Stomach smooth muscle (tissue), 2 donors: ENCODE data around the gene PPP2R2D.

ENCODE experiments used
- H3K27ac ChIP-seq: one replicate; pipeline ENCODE4 v1.7.0; 2013; ENCODE audit warnings: mild to moderate bottlenecking, low read length, inconsistent platforms
- H3K27me3 ChIP-seq, 2 donors: one replicate each; pipeline ENCODE4 v1.7.0; 2013; ENCODE audit warnings: low read length in 2 of 2; ENCODE audit not compliant: insufficient read depth in 2 of 2, control insufficient read depth in 1 of 2
- H3K36me3 ChIP-seq, 2 donors: one replicate each; pipeline ENCODE4 v1.7.0; 2013; ENCODE audit warnings: low read length in 2 of 2; ENCODE audit not compliant: control insufficient read depth in 2 of 2, insufficient read depth in 2 of 2
- H3K4me1 ChIP-seq: one replicate; pipeline ENCODE4 v1.7.0; 2013; ENCODE audit warnings: low read length; ENCODE audit not compliant: control insufficient read depth, insufficient read depth
- H3K4me3 ChIP-seq, 2 donors: one replicate each; pipeline ENCODE4 v1.7.0; 2013; ENCODE audit warnings: low read length in 2 of 2
- H3K9ac ChIP-seq, 2 donors: one replicate each; pipeline ENCODE4 v1.7.0; 2013; ENCODE audit warnings: low read length in 2 of 2, mild to moderate bottlenecking in 1 of 2
- H3K9me3 ChIP-seq, 2 donors: one replicate each; pipeline ENCODE4 v1.7.0; 2013; ENCODE audit warnings: low read length in 2 of 2; ENCODE audit not compliant: control insufficient read depth in 2 of 2
- donor health status: healthy.
- donor health status: Pancreatic carcinoma.

PPP2R2D gene

GRCh38 chr10:131890276-131891195 is 10.3 kb upstream of the PPP2R2D start:
- peaks cover 25 to 31% of the 10 kb centered on the region in 2 donors for H3K27me3 ChIP-seq

GRCh38 chr10:131891196-131891928 is 9.4 kb upstream of the PPP2R2D start:
- H3K27me3 ChIP-seq, result peaks cover 18 to 29% of the 10 kb centered on the region in 2 donors
- no peak overlapping the region for H3K9ac ChIP-seq
- no peak overlapping the region for H3K27ac ChIP-seq
- H3K36me3 ChIP-seq, result no peaks in the 10 kb centered on the region
- no peak overlapping the region for H3K4me3 ChIP-seq
- no peaks in the 10 kb centered on the region for H3K9me3 ChIP-seq
- no peaks in the 10 kb centered on the region for H3K4me1 ChIP-seq

More at GRCh38 chr10:131890276-131891195, 10.3 kb upstream of the PPP2R2D start:
- Histone ChIP-seq H3K9ac (no peak overlapping the region), H3K36me3 (no peaks in the 10 kb centered on the region), H3K4me1 (peaks cover 2% of the 10 kb centered on the region), H3K27ac (no peak overlapping the region), H3K9me3 (no peaks in the 10 kb centered on the region), H3K4me3 (no peak overlapping the region)

- Histone ChIP-seq H3K4me1 (no peaks in the 10 kb centered on the region), H3K4me3 (no peak overlapping the region), H3K9me3 (no peaks in the 10 kb centered on the region), H3K9ac (no peak overlapping the region), H3K27ac (no peak overlapping the region), H3K36me3 (no peaks in the 10 kb centered on the region), H3K27me3 (peaks cover 19 to 29% of the 10 kb centered on the region in 2 donors)
These were observed 8.6 kb upstream of the PPP2R2D start for GRCh38 chr10:131891929-131892805.

- Histone ChIP-seq H3K4me1 (no peaks in the 10 kb centered on the region), H3K27ac (no peak overlapping the region), H3K27me3 (peaks cover 24 to 30% of the 10 kb centered on the region in 2 donors), H3K9me3 (no peaks in the 10 kb centered on the region), H3K9ac (no peak overlapping the region), H3K4me3 (no peak overlapping the region), H3K36me3 (no peaks in the 10 kb centered on the region)
These were observed 7.8 kb upstream of the PPP2R2D start for GRCh38 chr10:131892806-131893675.

GRCh38 chr10:131895116-131895515 is 5.7 kb upstream of the PPP2R2D start:
- peaks cover 37 to 40% of the 10 kb centered on the region in 2 donors for H3K27me3 ChIP-seq
- H3K4me3 ChIP-seq, result no peak overlapping the region
- H3K9me3 ChIP-seq, result no peaks in the 10 kb centered on the region

GRCh38 chr10:131896403-131896802 is 4.4 kb upstream of the PPP2R2D start:
- no peak overlapping the region for H3K4me3 ChIP-seq
- H3K4me1 ChIP-seq, result peaks cover 7% of the 10 kb centered on the region

More at GRCh38 chr10:131895116-131895515, 5.7 kb upstream of the PPP2R2D start:
- Histone ChIP-seq H3K36me3 (no peaks in the 10 kb centered on the region), H3K27ac (no peak overlapping the region), H3K4me1 (peaks cover 6% of the 10 kb centered on the region), H3K9ac (no peak overlapping the region)

GRCh38 chr10:131897297-131897899 is 3.4 kb upstream of the PPP2R2D start:
- Histone ChIP-seq H3K27me3 (peaks cover 24 to 25% of the 10 kb centered on the region in 2 donors), H3K4me3 (no peak overlapping the region), H3K4me1 (peaks cover 13% of the 10 kb centered on the region), H3K9me3 (no peaks in the 10 kb centered on the region), H3K27ac (no peak overlapping the region), H3K9ac (no peak overlapping the region), H3K36me3 (no peaks in the 10 kb centered on the region)

More at GRCh38 chr10:131896403-131896802, 4.4 kb upstream of the PPP2R2D start:
- Histone ChIP-seq H3K9me3 (no peaks in the 10 kb centered on the region), H3K36me3 (no peaks in the 10 kb centered on the region), H3K27ac (no peak overlapping the region), H3K9ac (no peak overlapping the region), H3K27me3 (peaks cover 30 to 33% of the 10 kb centered on the region in 2 donors)

- H3K27me3 ChIP-seq, result peaks cover 18 to 24% of the 10 kb centered on the region in 2 donors
- no peak overlapping the region for H3K9ac ChIP-seq
- no peak overlapping the region for H3K27ac ChIP-seq
- H3K4me3 ChIP-seq, result no peak overlapping the region
- no peaks in the 10 kb centered on the region for H3K9me3 ChIP-seq
- H3K36me3 ChIP-seq, result no peaks in the 10 kb centered on the region
- peaks cover 18% of the 10 kb centered on the region for H3K4me1 ChIP-seq
These were observed 2.7 kb upstream of the PPP2R2D start for GRCh38 chr10:131898061-131898460.

GRCh38 chr10:131898713-131899112 is 2.1 kb upstream of the PPP2R2D start:
- H3K4me1 ChIP-seq, result peaks cover 20% of the 10 kb centered on the region
- H3K4me3 ChIP-seq, result no peak overlapping the region
- no peaks in the 10 kb centered on the region for H3K36me3 ChIP-seq

More at GRCh38 chr10:131898713-131899112, 2.1 kb upstream of the PPP2R2D start:
- Histone ChIP-seq H3K27me3 (peaks cover 15 to 24% of the 10 kb centered on the region in 2 donors), H3K27ac (no peak overlapping the region), H3K9ac (no peak overlapping the region), H3K9me3 (no peaks in the 10 kb centered on the region)
